Measurements from ENCODE around the gene SLC17A2. TPM values are rescaled to one million over a fixed set of nuclear protein-coding genes. Genes with fewer than 3 reads are reported as not detected.

SLC17A2 gene
- total and polyA plus RNA-seq, 2 of the 13 experiments (the other 11 are each of a cell fraction or from before 2014, with no cell fraction given) = 11.2 to 32.4 TPM

DNA sequence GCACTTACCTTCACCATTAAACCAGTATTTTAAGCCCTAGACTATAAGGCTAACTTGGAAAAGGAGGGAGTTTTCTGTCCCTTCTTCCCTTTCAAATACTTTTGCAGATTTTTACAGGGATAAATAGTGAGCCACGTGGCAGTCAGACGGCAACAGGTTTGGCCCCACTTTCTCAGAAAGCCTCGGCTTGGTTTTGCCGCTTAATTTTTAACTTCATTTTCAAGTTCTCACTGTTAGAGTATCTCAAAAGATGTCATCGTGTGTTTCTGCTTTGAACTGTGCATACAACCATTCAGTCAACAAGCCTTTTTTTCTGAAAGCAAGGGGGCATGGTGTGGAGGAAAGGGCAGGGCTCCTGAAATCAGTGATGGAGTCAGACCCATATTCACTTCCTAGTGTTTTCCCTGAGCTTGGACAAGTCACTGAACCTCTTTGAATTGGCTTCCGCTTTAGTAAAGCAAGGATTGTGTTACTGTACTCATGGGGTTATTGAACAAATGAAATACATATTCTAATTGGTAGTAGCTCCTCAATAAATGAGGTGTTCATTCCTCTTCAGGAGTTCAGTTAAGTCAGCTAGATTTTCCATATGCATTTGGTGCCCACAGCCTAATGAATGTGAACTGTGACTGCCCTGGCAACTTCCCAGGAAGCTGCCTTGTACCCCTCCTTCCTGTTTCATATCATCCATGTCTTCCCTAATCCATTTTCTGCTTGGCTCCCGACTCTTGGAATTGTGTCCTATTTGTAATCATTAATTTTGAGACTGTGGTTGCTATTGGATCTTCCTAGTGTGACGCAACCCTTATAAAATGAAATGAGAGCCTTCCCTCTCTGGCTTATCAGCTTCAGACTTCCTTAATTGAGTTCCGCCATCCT lies at the start of gene SLC17A2 (continued):
- TF ChIP-seq, protein P1, sequence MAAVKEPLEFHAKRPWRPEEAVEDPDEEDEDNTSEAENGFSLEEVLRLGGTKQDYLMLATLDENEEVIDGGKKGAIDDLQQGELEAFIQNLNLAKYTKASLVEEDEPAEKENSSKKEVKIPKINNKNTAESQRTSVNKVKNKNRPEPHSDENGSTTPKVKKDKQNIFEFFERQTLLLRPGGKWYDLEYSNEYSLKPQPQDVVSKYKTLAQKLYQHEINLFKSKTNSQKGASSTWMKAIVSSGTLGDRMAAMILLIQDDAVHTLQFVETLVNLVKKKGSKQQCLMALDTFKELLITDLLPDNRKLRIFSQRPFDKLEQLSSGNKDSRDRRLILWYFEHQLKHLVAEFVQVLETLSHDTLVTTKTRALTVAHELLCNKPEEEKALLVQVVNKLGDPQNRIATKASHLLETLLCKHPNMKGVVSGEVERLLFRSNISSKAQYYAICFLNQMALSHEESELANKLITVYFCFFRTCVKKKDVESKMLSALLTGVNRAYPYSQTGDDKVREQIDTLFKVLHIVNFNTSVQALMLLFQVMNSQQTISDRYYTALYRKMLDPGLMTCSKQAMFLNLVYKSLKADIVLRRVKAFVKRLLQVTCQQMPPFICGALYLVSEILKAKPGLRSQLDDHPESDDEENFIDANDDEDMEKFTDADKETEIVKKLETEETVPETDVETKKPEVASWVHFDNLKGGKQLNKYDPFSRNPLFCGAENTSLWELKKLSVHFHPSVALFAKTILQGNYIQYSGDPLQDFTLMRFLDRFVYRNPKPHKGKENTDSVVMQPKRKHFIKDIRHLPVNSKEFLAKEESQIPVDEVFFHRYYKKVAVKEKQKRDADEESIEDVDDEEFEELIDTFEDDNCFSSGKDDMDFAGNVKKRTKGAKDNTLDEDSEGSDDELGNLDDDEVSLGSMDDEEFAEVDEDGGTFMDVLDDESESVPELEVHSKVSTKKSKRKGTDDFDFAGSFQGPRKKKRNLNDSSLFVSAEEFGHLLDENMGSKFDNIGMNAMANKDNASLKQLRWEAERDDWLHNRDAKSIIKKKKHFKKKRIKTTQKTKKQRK (IDR thresholded peaks at IDR 0.05; ENCODE audit: low read length) = no peak
- TF ChIP-seq TAF15 (IDR thresholded peaks at IDR 0.05; ENCODE audit: low read depth, low read length, poor library complexity, severe bottlenecking) = no peak
- TF ChIP-seq ZNF589 (CRISPR knock-in tag; conservative IDR thresholded peaks at IDR 0.05) = no peak
- TF ChIP-seq, protein P2, sequence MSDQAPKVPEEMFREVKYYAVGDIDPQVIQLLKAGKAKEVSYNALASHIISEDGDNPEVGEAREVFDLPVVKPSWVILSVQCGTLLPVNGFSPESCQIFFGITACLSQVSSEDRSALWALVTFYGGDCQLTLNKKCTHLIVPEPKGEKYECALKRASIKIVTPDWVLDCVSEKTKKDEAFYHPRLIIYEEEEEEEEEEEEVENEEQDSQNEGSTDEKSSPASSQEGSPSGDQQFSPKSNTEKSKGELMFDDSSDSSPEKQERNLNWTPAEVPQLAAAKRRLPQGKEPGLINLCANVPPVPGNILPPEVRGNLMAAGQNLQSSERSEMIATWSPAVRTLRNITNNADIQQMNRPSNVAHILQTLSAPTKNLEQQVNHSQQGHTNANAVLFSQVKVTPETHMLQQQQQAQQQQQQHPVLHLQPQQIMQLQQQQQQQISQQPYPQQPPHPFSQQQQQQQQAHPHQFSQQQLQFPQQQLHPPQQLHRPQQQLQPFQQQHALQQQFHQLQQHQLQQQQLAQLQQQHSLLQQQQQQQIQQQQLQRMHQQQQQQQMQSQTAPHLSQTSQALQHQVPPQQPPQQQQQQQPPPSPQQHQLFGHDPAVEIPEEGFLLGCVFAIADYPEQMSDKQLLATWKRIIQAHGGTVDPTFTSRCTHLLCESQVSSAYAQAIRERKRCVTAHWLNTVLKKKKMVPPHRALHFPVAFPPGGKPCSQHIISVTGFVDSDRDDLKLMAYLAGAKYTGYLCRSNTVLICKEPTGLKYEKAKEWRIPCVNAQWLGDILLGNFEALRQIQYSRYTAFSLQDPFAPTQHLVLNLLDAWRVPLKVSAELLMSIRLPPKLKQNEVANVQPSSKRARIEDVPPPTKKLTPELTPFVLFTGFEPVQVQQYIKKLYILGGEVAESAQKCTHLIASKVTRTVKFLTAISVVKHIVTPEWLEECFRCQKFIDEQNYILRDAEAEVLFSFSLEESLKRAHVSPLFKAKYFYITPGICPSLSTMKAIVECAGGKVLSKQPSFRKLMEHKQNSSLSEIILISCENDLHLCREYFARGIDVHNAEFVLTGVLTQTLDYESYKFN (CRISPR knock-in tag; conservative IDR thresholded peaks at IDR 0.05) = peak; percentile 87
- TF ChIP-seq, protein P3, sequence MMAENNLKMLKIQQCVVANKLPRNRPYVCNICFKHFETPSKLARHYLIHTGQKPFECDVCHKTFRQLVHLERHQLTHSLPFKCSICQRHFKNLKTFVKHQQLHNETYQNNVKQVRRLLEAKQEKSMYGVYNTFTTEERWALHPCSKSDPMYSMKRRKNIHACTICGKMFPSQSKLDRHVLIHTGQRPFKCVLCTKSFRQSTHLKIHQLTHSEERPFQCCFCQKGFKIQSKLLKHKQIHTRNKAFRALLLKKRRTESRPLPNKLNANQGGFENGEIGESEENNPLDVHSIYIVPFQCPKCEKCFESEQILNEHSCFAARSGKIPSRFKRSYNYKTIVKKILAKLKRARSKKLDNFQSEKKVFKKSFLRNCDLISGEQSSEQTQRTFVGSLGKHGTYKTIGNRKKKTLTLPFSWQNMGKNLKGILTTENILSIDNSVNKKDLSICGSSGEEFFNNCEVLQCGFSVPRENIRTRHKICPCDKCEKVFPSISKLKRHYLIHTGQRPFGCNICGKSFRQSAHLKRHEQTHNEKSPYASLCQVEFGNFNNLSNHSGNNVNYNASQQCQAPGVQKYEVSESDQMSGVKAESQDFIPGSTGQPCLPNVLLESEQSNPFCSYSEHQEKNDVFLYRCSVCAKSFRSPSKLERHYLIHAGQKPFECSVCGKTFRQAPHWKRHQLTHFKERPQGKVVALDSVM (CRISPR knock-in tag; IDR thresholded peaks at IDR 0.05) = 0 out of 2 replicates have a peak, but pooled peaks have one; percentile 35
- no peak for TF ChIP-seq ZNF136 (CRISPR knock-in tag; IDR thresholded peaks at IDR 0.05; ENCODE audit: low read depth)
- TF ChIP-seq, protein P4, sequence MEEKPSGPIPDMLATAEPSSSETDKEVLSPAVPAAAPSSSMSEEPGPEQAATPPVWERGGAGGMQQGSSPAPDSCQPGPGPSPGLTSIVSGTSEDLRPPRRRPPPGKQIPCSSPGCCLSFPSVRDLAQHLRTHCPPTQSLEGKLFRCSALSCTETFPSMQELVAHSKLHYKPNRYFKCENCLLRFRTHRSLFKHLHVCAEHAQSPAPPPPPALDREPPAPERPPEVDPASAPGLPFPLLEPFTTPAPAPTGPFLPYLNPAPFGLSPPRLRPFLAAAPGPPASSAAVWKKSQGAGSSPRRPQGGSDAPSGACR (CRISPR knock-in tag; IDR thresholded peaks at IDR 0.05) = no peak
- TF ChIP-seq, protein P5, sequence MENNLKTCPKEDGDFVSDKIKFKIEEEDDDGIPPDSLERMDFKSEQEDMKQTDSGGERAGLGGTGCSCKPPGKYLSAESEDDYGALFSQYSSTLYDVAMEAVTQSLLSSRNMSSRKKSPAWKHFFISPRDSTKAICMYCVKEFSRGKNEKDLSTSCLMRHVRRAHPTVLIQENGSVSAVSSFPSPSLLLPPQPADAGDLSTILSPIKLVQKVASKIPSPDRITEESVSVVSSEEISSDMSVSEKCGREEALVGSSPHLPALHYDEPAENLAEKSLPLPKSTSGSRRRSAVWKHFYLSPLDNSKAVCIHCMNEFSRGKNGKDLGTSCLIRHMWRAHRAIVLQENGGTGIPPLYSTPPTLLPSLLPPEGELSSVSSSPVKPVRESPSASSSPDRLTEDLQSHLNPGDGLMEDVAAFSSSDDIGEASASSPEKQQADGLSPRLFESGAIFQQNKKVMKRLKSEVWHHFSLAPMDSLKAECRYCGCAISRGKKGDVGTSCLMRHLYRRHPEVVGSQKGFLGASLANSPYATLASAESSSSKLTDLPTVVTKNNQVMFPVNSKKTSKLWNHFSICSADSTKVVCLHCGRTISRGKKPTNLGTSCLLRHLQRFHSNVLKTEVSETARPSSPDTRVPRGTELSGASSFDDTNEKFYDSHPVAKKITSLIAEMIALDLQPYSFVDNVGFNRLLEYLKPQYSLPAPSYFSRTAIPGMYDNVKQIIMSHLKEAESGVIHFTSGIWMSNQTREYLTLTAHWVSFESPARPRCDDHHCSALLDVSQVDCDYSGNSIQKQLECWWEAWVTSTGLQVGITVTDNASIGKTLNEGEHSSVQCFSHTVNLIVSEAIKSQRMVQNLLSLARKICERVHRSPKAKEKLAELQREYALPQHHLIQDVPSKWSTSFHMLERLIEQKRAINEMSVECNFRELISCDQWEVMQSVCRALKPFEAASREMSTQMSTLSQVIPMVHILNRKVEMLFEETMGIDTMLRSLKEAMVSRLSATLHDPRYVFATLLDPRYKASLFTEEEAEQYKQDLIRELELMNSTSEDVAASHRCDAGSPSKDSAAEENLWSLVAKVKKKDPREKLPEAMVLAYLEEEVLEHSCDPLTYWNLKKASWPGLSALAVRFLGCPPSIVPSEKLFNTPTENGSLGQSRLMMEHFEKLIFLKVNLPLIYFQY (CRISPR knock-in tag; IDR thresholded peaks at IDR 0.05; ENCODE audit: borderline replicate concordance) = peak; percentile 56; the same call in 1 of the 2 replicates
- TF ChIP-seq ZNF383 (CRISPR knock-in tag; IDR thresholded peaks at IDR 0.05; ENCODE audit: borderline replicate concordance) = no peak
- TF ChIP-seq HMG20B (CRISPR knock-in tag; conservative IDR thresholded peaks at IDR 0.05) = no peak
- TF ChIP-seq CREB1 (IDR thresholded peaks at IDR 0.05) = no peak
- peak; percentile 55; the same call in 1 of the 2 replicates for TF ChIP-seq CREB1 (CRISPR knock-in tag; IDR thresholded peaks at IDR 0.05)
